ENCODE results near the gene PI4KA.

- TF ChIP-seq CTCF (conservative IDR thresholded peaks at IDR 0.05) (no peak), ZFX (IDR thresholded peaks at IDR 0.05) (no peak)
Observed at GRCh38 chr22:20748082-20748481, 110.5 kb downstream of the PI4KA start.

All from C4-2B (cell line).